GM10266 (cell line): Measurements from ENCODE around the gene MXD3.
"Not testable (repeated sequence)": the region's sequence is repeated elsewhere in the genome, so short reads cannot be mapped to it uniquely, and the experiment has no call there.

Source experiments
- DNase-seq: peaks from one replicate; pipeline ENCODE4 v3.0.0; 2012; ENCODE audit errors: extremely low spot score
- CTCF ChIP-seq: IDR thresholded peaks from 2 replicates; pipeline ENCODE4 v1.5.1; 2012; ENCODE audit warnings: mild to moderate bottlenecking, low read depth; ENCODE audit not compliant: control insufficient read depth, insufficient read depth; ENCODE audit errors: missing control alignments

MXD3 gene

GRCh38 chr5:177310757-177311391 lies 824 bp downstream of the MXD3 start:
- peak; percentile 57 for DNase-seq
- TF ChIP-seq CTCF: no peak

DNA sequence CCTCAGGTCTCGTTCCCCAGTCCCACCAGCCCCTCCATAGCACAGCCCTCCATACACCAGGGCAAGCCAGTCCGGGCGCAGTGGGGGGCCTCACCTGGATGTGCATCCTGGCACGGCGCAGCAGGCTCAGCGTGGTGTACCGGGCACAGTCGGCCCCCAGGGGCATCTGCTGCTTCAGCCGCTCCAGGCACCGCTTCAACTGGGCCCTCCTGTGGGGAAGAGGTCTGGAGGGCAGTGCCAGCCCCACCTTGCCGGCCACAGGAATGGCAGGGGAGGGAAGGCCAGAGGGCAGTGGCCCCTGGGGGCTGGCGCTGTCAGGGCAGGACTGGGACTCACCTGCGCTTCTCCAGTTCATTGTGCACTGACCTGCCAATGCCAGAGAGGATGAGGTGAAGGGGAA lies 1.4 kb downstream of the MXD3 start:
- no peak for TF ChIP-seq CTCF
- no peak for DNase-seq

DNA sequence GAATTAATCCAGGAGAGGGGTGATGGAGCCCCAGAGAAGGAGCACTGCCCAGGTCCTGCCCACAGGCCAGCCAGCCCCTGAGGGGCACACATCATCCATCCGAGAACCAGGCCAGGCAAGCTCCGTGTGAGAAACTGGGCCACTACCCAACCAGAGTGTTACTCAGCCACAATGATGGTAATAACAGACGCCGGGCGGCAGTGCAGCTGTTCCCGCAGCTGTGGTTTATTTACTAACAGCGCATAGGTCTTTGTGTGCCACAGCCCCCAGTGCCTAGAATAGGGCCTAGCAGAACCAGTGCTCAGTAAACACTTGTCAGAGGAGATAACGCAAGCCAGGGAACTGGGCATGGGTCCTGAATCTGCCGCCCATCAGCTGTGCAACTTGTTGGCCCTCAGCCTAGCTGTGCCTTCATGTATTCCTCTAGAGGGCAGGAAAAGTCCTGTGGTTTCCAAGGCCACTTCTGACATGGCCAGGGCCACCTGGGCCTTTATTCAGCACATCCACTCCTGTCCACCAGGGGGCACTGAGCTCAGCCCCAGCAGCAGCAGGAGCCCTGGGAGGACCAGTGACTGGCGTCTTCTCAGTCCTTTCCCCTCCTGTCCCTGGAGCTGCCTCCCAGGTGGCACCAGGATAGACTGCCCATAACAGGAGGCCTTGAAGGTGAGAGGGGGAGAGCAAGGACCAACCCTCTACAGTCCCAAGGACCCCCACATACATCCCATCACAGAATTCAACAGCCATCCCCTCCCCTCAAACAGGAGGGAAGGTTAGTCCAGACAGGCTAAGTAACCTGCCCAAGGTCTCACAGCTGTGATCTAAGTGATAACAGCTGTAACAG lies 2.1 kb downstream of the MXD3 start:
- peak; percentile 77 for DNase-seq
- TF ChIP-seq CTCF: peak; percentile 93

- DNase-seq: no peak
- no peak for TF ChIP-seq CTCF
Measured at GRCh38 chr5:177308740-177309139, 3.0 kb downstream of the MXD3 start.

- TF ChIP-seq CTCF: no peak
- DNase-seq: no peak
Measured at GRCh38 chr5:177307544-177308363, 3.9 kb downstream of the MXD3 start.

DNA sequence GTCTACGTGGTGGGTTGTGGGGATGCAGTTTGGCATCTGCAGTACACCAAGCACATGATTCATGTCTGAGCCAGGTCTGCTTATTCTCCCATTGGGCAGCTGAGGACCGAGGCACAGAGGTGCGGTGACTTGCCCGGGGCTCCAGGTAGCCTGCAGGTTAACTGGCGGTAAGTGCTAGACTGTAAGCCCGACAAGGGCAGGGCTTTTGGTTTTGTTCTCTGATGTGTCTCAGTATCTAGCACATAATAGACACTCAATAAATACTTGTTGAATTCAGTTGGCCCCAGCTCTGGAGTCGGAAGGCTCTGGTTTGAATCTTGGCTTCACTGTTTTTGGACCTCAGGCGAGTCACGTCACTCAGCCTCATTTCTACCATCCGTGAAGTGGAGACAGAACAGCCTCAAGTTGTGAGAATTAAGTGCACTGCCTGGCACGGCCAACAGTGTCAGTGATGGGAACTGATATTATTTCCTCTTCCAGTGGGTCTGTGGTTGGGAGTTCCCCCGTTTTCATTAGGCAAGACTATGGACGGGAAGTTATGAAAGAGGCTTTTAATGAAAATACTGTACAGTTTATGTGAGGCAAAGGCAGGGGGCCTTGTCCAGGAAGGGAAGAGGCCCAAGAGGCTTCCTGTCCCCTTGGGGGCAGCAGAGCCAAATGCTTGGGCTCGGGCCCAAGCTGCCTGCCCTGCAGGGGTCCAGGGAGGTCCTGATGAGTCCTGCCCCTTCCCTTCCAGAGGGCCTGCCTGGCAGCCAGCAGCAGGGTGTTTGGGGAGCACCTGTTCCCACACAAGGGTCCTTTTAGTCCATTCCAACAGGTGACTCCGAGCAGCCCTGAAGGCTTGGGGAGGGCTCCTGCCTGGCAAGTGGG lies 4.8 kb downstream of the MXD3 start:
- no peak for TF ChIP-seq CTCF
- DNase-seq: no peak

GRCh38 chr5:177306103-177306640 lies 5.5 kb downstream of the MXD3 start:
- DNase-seq: not testable (repeated sequence)
